Femur (tissue), 1 donor: ENCODE measurements around the gene MASP1.

ENCODE experiments used
- DNase-seq: peaks from one replicate; pipeline ENCODE4 v3.0.0-alpha.2; 2017

The MASP1 gene

DNA sequence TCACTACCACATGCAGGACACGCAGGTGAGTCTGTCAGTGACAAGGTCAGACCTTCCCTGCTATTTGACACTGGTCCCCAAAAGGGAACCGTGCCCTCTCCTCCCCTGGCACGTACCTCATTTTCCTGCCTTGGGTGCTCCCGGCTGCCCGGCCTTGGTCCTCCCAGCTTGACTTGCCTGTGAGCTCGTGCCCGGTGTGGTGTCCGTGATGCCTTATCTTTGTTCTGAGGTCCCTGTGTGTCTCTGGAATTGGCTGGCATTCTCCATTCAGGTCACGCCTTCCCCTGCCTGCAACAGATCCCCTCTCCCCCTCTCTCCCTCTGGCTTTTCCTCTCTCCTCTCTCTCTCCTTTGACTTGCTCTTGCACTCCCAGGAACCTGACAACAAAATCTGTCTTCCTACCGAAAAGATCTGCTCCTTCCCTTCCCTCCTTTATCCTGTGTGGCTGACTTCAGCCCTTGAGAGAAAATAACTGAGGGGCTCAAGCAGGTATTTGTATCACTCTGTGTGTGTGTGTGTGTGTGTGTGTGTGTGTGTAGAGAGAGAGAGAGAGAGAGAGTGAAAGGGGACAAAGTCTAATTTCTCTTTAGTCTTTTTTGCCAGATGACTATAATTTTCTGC lies at the start of gene MASP1:
TSS of gene MASP1 (minus strand) at position 226 of the 621 bp plus-strand sequence. CDS start at position 121, 105 bp downstream.
- no peak for DNase-seq

DNA sequence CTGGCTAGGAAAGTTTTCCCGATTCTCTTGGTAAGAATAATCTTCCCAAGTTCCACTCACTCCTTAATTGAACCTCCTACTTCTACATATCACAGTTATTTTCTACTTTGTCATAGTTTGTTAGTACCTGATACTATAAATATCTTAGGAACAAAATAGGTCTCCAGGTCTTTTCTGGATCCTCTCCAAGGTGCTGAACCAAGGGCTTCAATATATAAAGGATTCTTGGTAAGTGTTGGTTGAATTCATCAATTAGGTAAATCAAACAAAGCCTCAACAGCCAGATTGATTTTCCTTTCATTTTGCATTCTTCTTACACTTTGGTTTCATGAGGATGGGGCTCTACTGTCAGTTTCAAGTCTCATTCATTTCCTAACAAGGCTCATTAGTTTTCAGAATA lies 49.0 kb upstream of the MASP1 start:
- no peak for DNase-seq

DNA sequence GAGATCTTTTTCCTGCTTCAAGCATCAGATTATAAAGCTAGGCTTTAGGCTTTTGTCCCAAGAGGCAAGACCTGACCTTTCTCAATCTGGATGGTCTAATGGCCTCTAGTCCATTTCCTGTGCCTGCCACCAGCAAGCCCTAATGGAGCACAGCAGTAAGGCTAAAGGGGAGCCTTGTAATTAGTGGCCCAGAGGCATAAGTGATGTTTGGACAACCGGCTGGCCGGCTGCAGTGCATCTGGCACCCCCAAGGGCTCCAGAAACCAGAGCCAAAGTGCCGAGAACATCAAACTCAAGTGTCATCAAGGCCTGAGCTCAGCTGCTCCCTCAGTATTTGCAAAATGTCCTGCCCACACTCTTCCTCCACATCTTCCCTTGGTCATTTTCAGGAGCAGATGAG lies 44.8 kb upstream of the MASP1 start:
- DNase-seq: no peak

- no peak for DNase-seq
These were observed 43.4 kb upstream of the MASP1 start for GRCh38 chr3:187334904-187335303.

DNA sequence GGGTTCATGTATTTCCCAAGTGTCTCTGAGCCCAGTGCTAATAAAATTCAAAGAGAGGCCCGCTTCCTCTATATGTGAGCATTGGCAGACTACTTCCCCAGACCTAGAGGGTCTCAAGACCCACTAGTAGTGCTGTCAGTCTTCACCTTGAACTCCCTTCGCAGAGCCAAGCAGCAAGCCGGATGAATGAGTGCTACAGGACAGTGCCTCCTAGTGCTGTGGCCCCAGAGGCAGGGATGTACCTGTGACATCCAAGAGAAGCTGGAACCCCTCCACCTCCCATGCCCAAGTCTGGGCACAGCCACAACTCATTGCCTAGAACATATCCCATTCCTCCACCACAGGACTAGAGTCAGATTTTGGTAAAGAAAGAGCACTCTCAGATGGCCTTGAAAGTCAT lies 37.2 kb upstream of the MASP1 start:
- no peak for DNase-seq

- no peak for DNase-seq
These were observed 36.3 kb upstream of the MASP1 start for GRCh38 chr3:187327845-187328244.

- no peak for DNase-seq
These were observed 34.1 kb upstream of the MASP1 start for GRCh38 chr3:187325632-187326031.

GRCh38 chr3:187323091-187323490 lies 31.6 kb upstream of the MASP1 start:
- no peak for DNase-seq

DNA sequence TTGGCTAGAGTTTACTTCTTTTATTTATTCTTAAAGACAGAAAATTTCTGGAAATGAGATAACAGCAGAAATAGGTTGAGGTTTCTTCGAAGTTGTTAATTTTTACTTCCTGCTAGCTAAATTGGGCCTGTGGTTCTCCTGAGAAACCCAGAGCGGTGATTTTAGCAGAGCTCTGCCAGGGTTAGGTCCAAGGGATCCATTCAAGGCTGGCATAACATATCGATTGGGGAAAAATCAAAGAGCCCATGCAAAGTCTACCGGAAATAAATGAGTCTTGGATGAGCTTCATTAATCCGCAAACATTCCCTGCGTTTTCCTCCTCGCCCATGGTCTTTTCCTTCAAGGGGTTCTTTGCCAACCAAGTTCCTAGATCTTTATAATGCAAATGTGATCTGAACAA lies 30.8 kb upstream of the MASP1 start:
- no peak for DNase-seq

- DNase-seq: no peak
These were observed 30.2 kb upstream of the MASP1 start for GRCh38 chr3:187321766-187322165.

DNA sequence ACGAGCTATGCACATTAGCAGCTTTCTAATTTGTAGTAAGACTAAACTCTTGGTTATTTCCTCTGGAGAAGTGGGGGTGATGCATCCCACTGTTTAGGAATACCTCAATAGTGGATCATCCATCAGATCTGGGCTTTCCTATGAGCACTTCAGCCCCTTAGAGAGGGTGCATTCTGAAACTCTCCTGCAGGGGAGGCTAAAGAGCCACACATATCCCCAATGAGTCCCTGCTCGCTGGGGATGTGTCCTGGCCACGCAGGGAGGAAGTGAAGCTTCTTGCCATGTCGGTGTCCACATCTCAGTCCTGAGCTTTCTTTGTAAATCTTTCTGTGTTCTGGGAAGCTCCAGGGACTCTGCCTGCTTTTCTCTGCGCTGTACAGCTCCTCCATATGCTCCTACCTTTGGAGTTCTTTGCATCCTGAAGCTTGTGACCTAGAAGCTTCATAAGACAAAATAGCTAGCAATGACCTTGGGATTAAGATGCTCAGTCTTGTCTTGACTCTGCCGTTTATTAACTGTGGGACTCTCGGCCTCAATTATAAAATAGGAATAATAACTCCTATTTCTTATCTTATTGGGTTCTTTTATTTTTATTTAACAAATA lies 28.3 kb upstream of the MASP1 start:
- peak; percentile 53 for DNase-seq

- peak; percentile 43 for DNase-seq
These were observed 27.5 kb upstream of the MASP1 start for GRCh38 chr3:187318819-187319616.

DNA sequence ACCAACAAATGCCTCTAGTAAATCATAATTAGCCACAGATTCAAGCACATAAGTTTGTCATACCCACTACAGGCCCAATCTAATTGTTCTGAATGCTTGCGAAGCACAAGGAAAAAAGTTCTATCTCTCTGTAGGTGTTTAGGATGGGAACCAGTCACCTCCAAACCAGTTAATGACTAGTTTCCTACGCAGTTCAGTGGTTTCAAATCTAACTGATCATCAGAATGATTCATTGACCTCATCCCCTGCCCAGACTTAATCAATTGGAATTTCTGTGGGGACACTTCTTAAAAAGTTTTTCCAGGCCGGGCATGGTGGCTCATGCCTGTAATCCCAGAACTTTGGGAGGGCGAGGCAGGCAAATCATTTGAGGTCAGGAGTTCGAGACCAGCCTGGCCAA lies 24.3 kb upstream of the MASP1 start:
- DNase-seq: no peak

DNA sequence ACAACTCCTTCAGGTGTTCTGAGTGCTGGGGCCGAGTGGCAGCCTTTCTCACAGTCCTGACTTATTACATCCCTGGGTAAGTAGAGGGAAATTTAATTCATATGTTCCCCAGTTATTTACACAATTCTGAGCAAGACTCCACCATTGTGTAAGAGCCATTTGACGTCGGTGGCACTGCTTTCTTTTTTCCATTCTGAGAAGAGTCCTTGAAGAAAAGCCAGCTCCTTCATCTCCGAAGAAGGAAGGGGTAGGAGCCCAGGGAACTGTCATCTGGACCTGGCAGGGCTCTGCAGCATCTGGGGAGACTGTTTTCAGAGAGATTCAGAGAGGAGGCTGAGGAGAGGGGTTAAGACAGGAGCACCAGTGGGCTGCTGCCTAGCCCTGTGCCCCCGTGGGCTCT lies 22.6 kb upstream of the MASP1 start:
- DNase-seq: no peak

GRCh38 chr3:187310954-187311470 lies 19.5 kb upstream of the MASP1 start:
- no peak for DNase-seq

- no peak for DNase-seq
These were observed 18.7 kb upstream of the MASP1 start for GRCh38 chr3:187310226-187310625.

DNA sequence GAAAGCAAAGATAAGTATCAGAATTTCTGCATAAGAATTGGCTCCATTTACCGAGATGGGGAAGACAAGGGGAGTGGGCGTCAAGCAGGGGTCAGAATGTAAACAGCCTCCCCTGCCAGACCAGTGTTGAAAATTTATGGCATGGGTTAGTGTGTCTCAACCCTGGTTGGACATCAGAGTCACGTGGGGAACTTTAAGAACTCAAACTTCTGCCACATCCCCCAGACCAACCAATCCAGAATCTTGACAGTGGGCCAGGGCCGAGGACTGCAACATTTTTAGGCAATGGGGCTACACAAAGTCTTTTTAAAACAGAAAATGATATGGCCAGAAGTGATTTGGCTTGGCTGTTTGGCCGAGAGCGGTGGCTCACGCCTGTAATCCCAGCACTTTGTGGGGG lies 14.3 kb upstream of the MASP1 start:
- no peak for DNase-seq

- DNase-seq: no peak
These were observed 8.1 kb upstream of the MASP1 start for GRCh38 chr3:187299611-187300010.

DNA sequence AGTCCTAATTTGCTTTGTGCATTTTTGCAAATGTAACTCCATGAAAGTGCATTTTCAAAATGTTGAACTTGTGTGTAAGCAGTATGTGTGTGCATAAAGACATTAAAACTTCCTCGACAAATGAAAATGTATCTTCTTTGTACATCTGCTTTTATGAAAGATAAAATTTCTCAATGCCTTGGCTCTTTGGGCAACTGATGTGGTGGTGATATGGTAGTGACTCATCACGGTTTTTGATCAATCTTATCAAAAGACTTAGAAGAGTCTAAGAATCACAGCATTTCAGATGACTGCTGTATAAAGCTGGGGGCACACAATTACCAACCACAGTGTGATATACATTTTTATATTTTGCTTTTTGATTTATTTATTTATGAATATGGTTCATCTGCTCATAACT lies 5.4 kb upstream of the MASP1 start:
- DNase-seq: no peak

GRCh38 chr3:187296058-187296457 lies 4.5 kb upstream of the MASP1 start:
- DNase-seq: no peak

DNA sequence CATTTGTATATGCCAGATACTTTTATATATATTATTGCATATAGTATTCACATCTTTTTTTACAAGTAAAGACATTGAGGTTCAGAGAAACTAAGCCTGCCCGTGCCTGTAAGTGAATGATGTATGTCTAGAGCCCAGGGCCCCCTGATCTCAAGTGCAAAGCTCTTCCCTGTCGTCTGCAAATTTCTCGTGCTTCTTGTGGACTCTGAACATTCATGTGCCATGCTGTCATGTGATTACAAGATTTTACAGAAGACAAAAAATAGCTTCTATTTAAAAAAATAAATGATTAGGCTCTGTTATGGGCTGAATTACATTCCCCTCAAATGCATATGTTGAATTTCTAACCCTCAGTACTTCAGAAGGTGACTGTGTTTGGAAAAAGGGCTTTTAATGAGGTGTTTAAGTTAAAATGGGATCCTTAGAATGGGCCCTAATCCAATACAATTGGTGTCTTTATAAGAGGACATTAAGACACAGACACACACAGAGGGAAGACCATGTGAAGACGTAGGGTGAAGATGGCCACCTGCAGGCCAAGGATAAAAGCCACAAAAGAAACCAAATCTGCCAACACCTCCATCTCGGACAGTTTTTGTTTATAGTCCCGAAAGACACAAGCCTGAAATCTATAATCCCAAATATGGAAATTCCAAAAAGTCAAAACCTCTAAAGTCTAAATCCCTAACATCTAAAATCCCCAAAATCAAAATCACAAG lies 3.9 kb upstream of the MASP1 start:
- DNase-seq: no peak

GRCh38 chr3:187293516-187294430 lies 2.2 kb upstream of the MASP1 start:
- DNase-seq: no peak
